H1 (cell line): ENCODE measurements around the gene SFTPB. TPM values are rescaled to one million over a fixed set of nuclear protein-coding genes. Genes with fewer than 3 reads are reported as not detected.

Source experiments
- CTCF ChIA-PET: fragments of 300-600 bp; sonication (Branson Sonifier 250); formaldehyde crosslinking; loops from one replicate; lab custom pipeline; 2021; ENCODE audit not compliant: partially characterized antibody; lab: Charles Lee
- POLR2A ChIA-PET: fragments of 300-600 bp; sonication (Branson Sonifier 250); formaldehyde crosslinking; loops from one replicate; lab custom pipeline; 2021; ENCODE audit warnings: inconsistent platforms; ENCODE audit not compliant: partially characterized antibody; lab: Charles Lee
- DNase-seq, 2 experiments: peaks; one replicate each; pipeline versions ENCODE4 v3.0.0 to v3.0.0-alpha.2; 2010 to 2022; ENCODE audit warnings: low spot score in 2 of 2, low read depth in 1 of 2, mixed read lengths in 1 of 2
- FAIRE-seq: peaks from 2 replicates; lab custom pipeline; 2011; peaks lifted over from hg19 to GRCh38; lab: Jason Lieb, UNC
- H2AFZ ChIP-seq: 2 replicates; pipeline ENCODE4 v1.8.1; 2012; ENCODE audit warnings: low read length, inconsistent platforms
- H2AK5ac ChIP-seq: 2 replicates; pipeline ENCODE4 v1.6.1; 2013; ENCODE audit warnings: low read depth, low read length
- H2BK120ac ChIP-seq: replicated peaks from 2 replicates; pipeline ENCODE3; 2013; ENCODE audit warnings: low read depth, low read length, inconsistent platforms
- H2BK12ac ChIP-seq: 2 replicates; pipeline ENCODE4 v1.6.1; 2013; ENCODE audit warnings: low read depth, low read length
- H2BK15ac ChIP-seq: 2 replicates; pipeline ENCODE4 v1.6.1; 2013; ENCODE audit warnings: low read length
- H2BK20ac ChIP-seq: 2 replicates; pipeline ENCODE4 v1.6.1; 2013; ENCODE audit warnings: low read length
- H2BK5ac ChIP-seq: 2 replicates; pipeline ENCODE4 v1.6.1; 2013; ENCODE audit warnings: low read depth, low read length
- H3K14ac ChIP-seq: 2 replicates; pipeline ENCODE4 v1.6.1; 2013; ENCODE audit warnings: inconsistent platforms; ENCODE audit not compliant: insufficient read length
- H3K18ac ChIP-seq: 2 replicates; pipeline ENCODE4 v1.6.1; 2013; ENCODE audit warnings: low read length; ENCODE audit errors: extremely low read depth
- H3K23ac ChIP-seq: 2 replicates; pipeline ENCODE4 v1.6.1; 2013; ENCODE audit warnings: inconsistent platforms; ENCODE audit not compliant: insufficient read length
- H3K23me2 ChIP-seq: 2 replicates; pipeline ENCODE4 v1.6.1; 2013; ENCODE audit warnings: low read depth, low read length
- H3K27ac ChIP-seq: 2 replicates; pipeline ENCODE4 v1.6.1; 2011; ENCODE audit warnings: low read depth, low read length, inconsistent platforms
- H3K27me3 ChIP-seq, 4 experiments: replicated peaks in 1 of 4; 1 replicate in 1 of 4; 2 replicates in 3 of 4; pipeline versions ENCODE4 v1.6.1 to v1.8.1; 2011 to 2013; ENCODE audit warnings: low read length in 3 of 4, mild to moderate bottlenecking in 3 of 4, inconsistent platforms in 2 of 4, mixed read lengths in 2 of 4, moderate library complexity in 1 of 4; ENCODE audit not compliant: control insufficient read depth in 3 of 4, insufficient read depth in 3 of 4; ENCODE audit errors: extremely low read depth in 1 of 4
- H3K36me3 ChIP-seq, 4 experiments: 2 replicates each; pipeline versions ENCODE4 v1.6.1 to v1.8.1; 2011 to 2013; ENCODE audit warnings: mild to moderate bottlenecking in 4 of 4, low read length in 3 of 4, moderate library complexity in 2 of 4, control low read depth in 1 of 4, inconsistent platforms in 1 of 4; ENCODE audit not compliant: insufficient read depth in 4 of 4, control insufficient read depth in 2 of 4
- H3K4ac ChIP-seq: replicated peaks from 2 replicates; pipeline ENCODE3; 2013; ENCODE audit warnings: low read length, low read depth, mixed read lengths, inconsistent platforms; ENCODE audit not compliant: insufficient read length
- H3K4me1 ChIP-seq, 4 experiments: replicated peaks in 1 of 4; 1 replicate in 1 of 4; 2 replicates in 3 of 4; pipeline versions ENCODE4 v1.6.1 to v1.8.1; 2011 to 2013; ENCODE audit warnings: low read length in 3 of 4, inconsistent platforms in 2 of 4, mixed read lengths in 1 of 4; ENCODE audit not compliant: insufficient read depth in 4 of 4, control insufficient read depth in 3 of 4
- H3K4me2 ChIP-seq, 2 experiments: 2 replicates each; pipeline versions ENCODE4 v1.6.1 to v1.8.1; 2011 to 2013; ENCODE audit warnings: low read depth in 2 of 2, low read length in 2 of 2, control low read depth in 1 of 2, inconsistent platforms in 1 of 2, mild to moderate bottlenecking in 1 of 2; ENCODE audit not compliant: insufficient read depth in 1 of 2
- H3K4me3 ChIP-seq, 4 experiments: fragments of 200-600, 300-600 bp in 1 of 4; sonication (generic), shearing (Covaris generic), sonication (Bioruptor Twin) in 1 of 4; 2 replicates each; pipeline versions ENCODE4 v1.5.1 to v1.8.1; 2011 to 2016; ENCODE audit warnings: low read length in 4 of 4, low read depth in 3 of 4, control low read depth in 2 of 4, inconsistent platforms in 2 of 4, mild to moderate bottlenecking in 2 of 4, mixed read lengths in 1 of 4, moderate library complexity in 1 of 4; ENCODE audit not compliant: insufficient read depth in 2 of 4; ENCODE audit errors: extremely low read depth in 1 of 4
- H3K56ac ChIP-seq: replicated peaks from 2 replicates; pipeline ENCODE3; 2013; ENCODE audit warnings: low read depth, mild to moderate bottlenecking, mixed read lengths, low read length, inconsistent platforms; ENCODE audit not compliant: insufficient read length
- H3K79me1 ChIP-seq: 2 replicates; pipeline ENCODE4 v1.6.1; 2013; ENCODE audit warnings: low read depth, low read length, control low read depth
- H3K79me2 ChIP-seq, 2 experiments: 2 replicates each; pipeline versions ENCODE4 v1.6.1 to v1.8.1; 2012 to 2013; ENCODE audit warnings: low read length in 2 of 2, mild to moderate bottlenecking in 2 of 2, inconsistent platforms in 1 of 2; ENCODE audit not compliant: insufficient read depth in 2 of 2, control insufficient read depth in 1 of 2
- H3K9ac ChIP-seq, 4 experiments: replicated peaks in 1 of 4; 1 replicate in 1 of 4; 2 replicates in 3 of 4; pipeline versions ENCODE4 v1.6.1 to v1.8.1; 2011 to 2013; ENCODE audit warnings: low read depth in 3 of 4, low read length in 3 of 4, control low read depth in 2 of 4, mild to moderate bottlenecking in 2 of 4, moderate library complexity in 2 of 4, inconsistent platforms in 1 of 4; ENCODE audit errors: extremely low read depth in 1 of 4
- H3K9me3 ChIP-seq, 2 experiments: 2 replicates each; pipeline versions ENCODE4 v1.6.1 to v1.8.1; 2012 to 2013; ENCODE audit warnings: mild to moderate bottlenecking in 2 of 2, moderate library complexity in 2 of 2, control low read depth in 1 of 2, inconsistent platforms in 1 of 2, low read depth in 1 of 2, low read length in 1 of 2, mixed read lengths in 1 of 2; ENCODE audit not compliant: insufficient read depth in 2 of 2
- H4K20me1 ChIP-seq, 2 experiments: replicated peaks in 1 of 2; 2 replicates each; pipeline versions ENCODE3 to v1.8.1; 2011 to 2013; ENCODE audit warnings: inconsistent platforms in 2 of 2, low read length in 2 of 2, mild to moderate bottlenecking in 1 of 2; ENCODE audit not compliant: insufficient read depth in 2 of 2, control insufficient read depth in 1 of 2
- H4K5ac ChIP-seq: 2 replicates; pipeline ENCODE4 v1.6.1; 2013; ENCODE audit warnings: low read length, low read depth, mixed read lengths, inconsistent platforms; ENCODE audit not compliant: insufficient read length
- H4K8ac ChIP-seq: 2 replicates; pipeline ENCODE4 v1.8.0; 2013; ENCODE audit warnings: mild to moderate bottlenecking, moderate library complexity, low read length, inconsistent platforms; ENCODE audit not compliant: insufficient read depth; ENCODE audit errors: extremely low read depth
- H4K91ac ChIP-seq: replicated peaks from 2 replicates; pipeline ENCODE3; 2013; ENCODE audit warnings: low read length, mixed read lengths, inconsistent platforms; ENCODE audit not compliant: insufficient read length
- CEBPB ChIP-seq: IDR thresholded peaks from 2 replicates; pipeline ENCODE4 v1.6.1; 2012; ENCODE audit warnings: low read depth, low read length
- E2F6 ChIP-seq: IDR thresholded peaks from 2 replicates; pipeline ENCODE4 v1.6.1; 2012; ENCODE audit warnings: inconsistent platforms
- HDAC2 ChIP-seq, 2 experiments: fragments of 300-600 bp in 1 of 2; sonication (generic) in 1 of 2; IDR thresholded peaks; 2 replicates each; pipeline ENCODE4 v1.6.1; 2011 to 2012; ENCODE audit warnings: low read depth in 2 of 2, low read length in 2 of 2, mild to moderate bottlenecking in 2 of 2, moderate library complexity in 2 of 2, borderline replicate concordance in 1 of 2, inconsistent platforms in 1 of 2
- JUN ChIP-seq: IDR thresholded peaks from 2 replicates; pipeline ENCODE4 v1.6.1; 2011; ENCODE audit warnings: low read depth, mild to moderate bottlenecking, improper control_type of control experiment, low read length
- KDM5A ChIP-seq: fragments of 200-600 bp; IDR thresholded peaks from 2 replicates; pipeline ENCODE4 v1.7.1; 2012; ENCODE audit warnings: mild to moderate bottlenecking, low read length, inconsistent platforms, mixed read lengths
- NRF1 ChIP-seq: IDR thresholded peaks from 2 replicates; pipeline ENCODE4 v1.6.1; 2011; ENCODE audit warnings: mild to moderate bottlenecking, low read depth, low read length, improper control_type of control experiment
- PHF8 ChIP-seq: fragments of 200-600 bp; sonication (generic); conservative IDR thresholded peaks from 2 replicates; pipeline ENCODE4 v1.7.1; 2012; ENCODE audit warnings: low read depth, mild to moderate bottlenecking, inconsistent platforms, low read length, moderate library complexity
- RAD21 ChIP-seq, 2 experiments: IDR thresholded peaks in 1 of 2; conservative IDR thresholded peaks in 1 of 2; 2 replicates each; pipeline ENCODE4 v1.6.1; 2011; ENCODE audit warnings: low read depth in 2 of 2, low read length in 2 of 2, improper control_type of control experiment in 1 of 2, inconsistent platforms in 1 of 2, mild to moderate bottlenecking in 1 of 2, moderate library complexity in 1 of 2
- RBBP5 ChIP-seq: IDR thresholded peaks from 2 replicates; pipeline ENCODE4 v1.7.1; 2012; ENCODE audit warnings: low read depth, mild to moderate bottlenecking, inconsistent platforms, low read length, moderate library complexity, borderline replicate concordance
- RXRA ChIP-seq: IDR thresholded peaks from 2 replicates; pipeline ENCODE4 v1.6.1; 2011; ENCODE audit warnings: low read depth, mild to moderate bottlenecking, low read length, moderate library complexity; ENCODE audit not compliant: insufficient read depth
- SIN3A ChIP-seq, 2 experiments: IDR thresholded peaks in 1 of 2; conservative IDR thresholded peaks in 1 of 2; 2 replicates each; pipeline ENCODE4 v1.6.1; 2011 to 2012; ENCODE audit warnings: low read length in 2 of 2, improper control_type of control experiment in 1 of 2, low read depth in 1 of 2, mild to moderate bottlenecking in 1 of 2
- SUZ12 ChIP-seq: fragments of 200-600 bp; sonication (generic); IDR thresholded peaks from 2 replicates; pipeline ENCODE4 v1.6.1; 2012; ENCODE audit warnings: mild to moderate bottlenecking, inconsistent platforms, low read length, moderate library complexity, mixed read lengths
- TEAD4 ChIP-seq: IDR thresholded peaks from 2 replicates; pipeline ENCODE4 v1.6.1; 2012; ENCODE audit warnings: low read depth, low read length, inconsistent platforms, mixed read lengths
- whole genome bisulfite sequencing, 2 experiments: shearing (Covaris generic) in 1 of 2; methylation state at CpG; one replicate each; pipeline versions ENCODE4 v1.1.6 to v1.1.7; 2013 to 2015; ENCODE audit warnings: low lambda C conversion rate in 2 of 2, mixed read lengths in 2 of 2, inconsistent platforms in 1 of 2, low coverage in 1 of 2, missing lambda C conversion rate in 1 of 2; ENCODE audit not compliant: insufficient replicate concordance in 2 of 2, insufficient coverage in 1 of 2, insufficient read length in 1 of 2; ENCODE audit errors: extremely low coverage in 1 of 2, missing lambda C conversion rate in 1 of 2; 5-methylcytosine and 5-hydroxymethylcytosine counted together
- polyA plus RNA-seq, 7 experiments: library from polyadenylated mRNA; depleted of rRNA in 3 of 7; stranded (reverse) in 5 of 7; unstranded in 2 of 7; fragments of >200 nt in 5 of 7; fragments of 200-250 nt in 2 of 7; gene quantifications; 1 replicate in 5 of 7; 2 replicates in 1 of 7; 4 replicates in 1 of 7; pipeline versions ENCODE4 v1.2.1 to v1.2.3, GENCODE V29; 2011 to 2013; ENCODE audit warnings: missing spikeins in 2 of 7, mixed read lengths in 2 of 7
- total RNA-seq: library from RNA; stranded (reverse); fragmentation: NEBNext Ultra II Directional; extraction: Animal tissue kit (Norgen Biotek cat#: 25700); gene quantifications from 2 replicates; pipeline ENCODE4 v1.2.1, GENCODE V29; 2021

SFTPB gene
- total and polyA plus RNA-seq, 2 of the 8 experiments (the other 6 are each of a cell fraction or from before 2014, with no cell fraction given) = not detected

- H3K56ac ChIP-seq = no peak overlapping the region
- H3K4me2 ChIP-seq = no peak overlapping the region
- H2AK5ac ChIP-seq = no peak overlapping the region
- H3K79me1 ChIP-seq = no peaks in the 10 kb centered on the region
- no peak overlapping the region for H2BK15ac ChIP-seq
- no peak overlapping the region for H2AFZ ChIP-seq
- no peak overlapping the region for H4K5ac ChIP-seq
- POLR2A ChIA-PET = interaction anchor here (0.6 to 1.4 kb wide), 2 partner anchors 21 to 66 kb away, joined by 4 to 5 read pairs; no protein-coding TSS in a partner anchor
- H3K23ac ChIP-seq = no peak overlapping the region
- H2BK5ac ChIP-seq = no peak overlapping the region
- no peak overlapping the region; the same call in 1 of the 2 replicates for H2BK12ac ChIP-seq
- CTCF ChIA-PET = interaction anchor here (0.9 to 6.8 kb wide), 7 partner anchors 9 to 63 kb away, joined by 4 to 49 read pairs (median 6); no protein-coding TSS in a partner anchor
- no peaks in the 10 kb centered on the region for H3K9me3 ChIP-seq
- no peak overlapping the region for H2BK20ac ChIP-seq
- no peaks in the 10 kb centered on the region for H4K20me1 ChIP-seq
- DNase-seq (no peak), FAIRE-seq (no peak)
- H3K9ac ChIP-seq = no peak overlapping the region
- H4K91ac ChIP-seq = no peak overlapping the region
- no peak overlapping the region for H2BK120ac ChIP-seq
- H3K79me2 ChIP-seq = no peaks in the 10 kb centered on the region
- peaks cover 0 to 9% (median 4%) of the 10 kb centered on the region in 4 experiments; a peak in 4 of 7 replicates for H3K4me1 ChIP-seq
- no peak overlapping the region for H3K4me3 ChIP-seq
- H3K27ac ChIP-seq = no peak overlapping the region
- no peak overlapping the region for H4K8ac ChIP-seq
- no peaks in the 10 kb centered on the region for H3K36me3 ChIP-seq
- H3K4ac ChIP-seq = no peak overlapping the region
- no peaks in the 10 kb centered on the region for H3K27me3 ChIP-seq
- 76% methylated on average over 8 of the region's 8 CpGs; no CpG with 5 or more reads in 1 of the 2 experiments for WGBS, 2 experiments
- H3K23me2 ChIP-seq = no peaks in the 10 kb centered on the region
- H3K18ac ChIP-seq = no peak overlapping the region
- H3K14ac ChIP-seq = no peak overlapping the region
- TF ChIP-seq PHF8 (no peak), E2F6 (no peak), RAD21 (IDR thresholded peaks at IDR 0.05 in 1 of 2, conservative IDR thresholded peaks at IDR 0.05 in 1 of 2; ENCODE audit: low read depth in 2 of 2, low read length in 2 of 2) (no peak), RXRA (no peak), RBBP5 (no peak), TEAD4 (no peak), CEBPB (no peak), KDM5A (no peak), NRF1 (no peak), SIN3A (conservative IDR thresholded peaks at IDR 0.05 in 1 of 2, IDR thresholded peaks at IDR 0.05 in 1 of 2; ENCODE audit: low read depth in 1 of 2, low read length in 2 of 2) (no peak), HDAC2 (IDR thresholded peaks at IDR 0.05; ENCODE audit: borderline replicate concordance in 1 of 2, low read depth in 2 of 2, low read length in 2 of 2) (no peak), JUN (no peak), SUZ12 (no peak)
Measured at GRCh38 chr2:85698880-85699254, 30.9 kb upstream of the SFTPB start.
